Raji (cell line): Measurements from ENCODE around the gene DSTYK.

Experiments
- POLR2A ChIP-seq: IDR thresholded peaks from 2 replicates; pipeline ENCODE4 v1.6.1; 2011; ENCODE audit warnings: low read depth, low read length, control low read depth; ENCODE audit not compliant: insufficient read depth

The DSTYK gene

DNA sequence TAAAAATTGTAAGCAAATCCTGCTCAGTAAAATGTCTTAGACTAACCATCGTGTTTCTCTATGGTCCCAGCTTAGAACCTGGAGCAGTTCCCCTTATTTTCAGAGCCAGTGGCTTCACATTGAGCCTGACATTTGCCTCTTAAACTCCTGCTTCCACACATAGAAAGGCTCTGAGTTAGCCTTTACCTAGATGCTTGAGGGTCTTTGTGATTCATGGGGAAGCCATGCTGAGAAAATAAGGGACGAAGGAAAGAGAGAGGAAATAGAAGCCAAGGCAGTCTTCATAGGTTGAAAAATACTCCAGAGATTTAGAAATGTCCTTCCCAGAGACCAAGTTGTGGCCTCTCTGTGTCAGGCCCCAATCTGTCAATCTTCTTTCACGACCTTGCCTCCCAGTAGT lies 73.6 kb downstream of the DSTYK start:
- TF ChIP-seq POLR2A = no peak

DNA sequence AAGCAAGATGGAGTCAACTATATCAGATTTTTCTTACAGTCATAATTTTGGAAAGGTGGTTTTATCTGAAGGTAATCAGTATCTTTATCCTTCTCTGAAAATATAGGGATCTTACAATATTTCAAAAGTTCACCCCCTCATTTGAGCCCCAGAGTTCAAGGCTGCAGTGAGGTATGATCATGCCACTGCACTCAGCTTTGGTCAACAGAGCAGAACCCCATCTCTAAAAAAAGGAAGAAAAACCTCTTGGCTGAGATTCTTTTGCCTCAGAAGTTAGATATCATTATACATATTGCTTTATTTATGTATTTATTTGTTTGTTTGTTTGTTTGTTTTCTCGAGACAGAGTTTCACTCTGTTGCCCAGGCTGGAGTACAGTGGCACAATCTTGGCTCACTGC lies 78.2 kb downstream of the DSTYK start:
- no peak for TF ChIP-seq POLR2A

DNA sequence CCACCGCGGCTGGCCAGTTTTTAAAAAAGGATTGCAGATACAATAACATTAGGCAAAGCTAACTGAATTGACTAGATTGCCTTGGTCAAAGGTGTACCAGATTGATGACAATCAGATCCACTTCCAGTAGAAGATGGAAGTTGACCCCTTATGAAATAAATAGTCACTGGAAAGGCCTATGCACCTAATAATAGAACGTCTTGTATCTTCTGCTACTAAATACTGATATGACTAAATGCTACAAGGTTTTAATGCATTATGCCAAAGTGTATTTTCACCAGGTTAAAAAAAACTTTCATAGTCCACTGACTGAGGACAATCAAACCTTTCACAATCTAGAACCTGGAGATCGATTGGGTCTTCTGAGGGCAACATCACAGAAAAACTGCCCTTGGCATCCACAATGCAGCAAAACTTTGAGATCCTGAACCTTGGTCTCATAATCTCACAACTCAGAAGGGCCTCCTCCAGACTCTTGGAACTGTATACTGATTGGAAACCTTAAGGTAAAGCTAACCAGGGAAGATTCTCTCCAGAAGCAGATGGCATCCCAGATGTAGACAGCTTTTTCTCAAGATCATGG lies 82.0 kb downstream of the DSTYK start:
- TF ChIP-seq POLR2A = no peak

DNA sequence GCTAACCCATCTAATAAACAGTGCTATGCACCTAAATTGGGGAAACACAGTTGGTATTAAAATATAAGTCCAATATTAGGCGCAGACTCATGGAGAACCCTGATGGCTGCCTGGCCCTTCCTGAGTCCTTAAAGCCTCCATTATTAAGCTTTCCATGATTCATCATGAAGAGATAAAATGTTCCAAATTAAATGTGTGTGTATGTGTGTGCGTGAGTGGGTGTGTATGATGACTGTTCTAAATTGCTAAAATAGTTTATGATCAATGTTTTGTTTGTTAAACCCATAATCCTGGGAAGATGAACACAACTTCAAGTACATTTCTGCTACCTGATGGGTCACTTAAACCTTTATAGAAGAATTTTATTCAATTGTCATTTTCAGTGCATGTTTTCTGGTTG lies 83.5 kb downstream of the DSTYK start:
- no peak for TF ChIP-seq POLR2A

DNA sequence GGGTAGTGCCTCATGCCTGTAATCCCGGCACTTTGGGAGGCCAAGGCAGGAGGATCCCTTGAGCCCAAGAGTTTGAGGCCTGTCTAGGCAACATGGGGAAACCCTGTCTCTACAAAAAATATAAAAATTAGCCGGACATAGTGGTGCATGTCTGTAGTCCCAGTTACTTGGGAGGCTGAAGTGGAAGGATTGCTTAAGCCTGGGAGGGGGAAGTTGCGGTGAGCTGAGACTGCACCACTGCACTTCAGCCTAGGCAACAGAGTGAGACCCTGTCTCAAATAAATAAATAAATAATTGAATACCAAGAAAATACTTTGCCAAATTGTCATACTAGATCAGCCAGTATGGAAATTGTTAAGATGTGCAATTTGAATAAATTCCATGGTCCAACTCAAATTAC lies 83.9 kb downstream of the DSTYK start:
- TF ChIP-seq POLR2A = no peak

DNA sequence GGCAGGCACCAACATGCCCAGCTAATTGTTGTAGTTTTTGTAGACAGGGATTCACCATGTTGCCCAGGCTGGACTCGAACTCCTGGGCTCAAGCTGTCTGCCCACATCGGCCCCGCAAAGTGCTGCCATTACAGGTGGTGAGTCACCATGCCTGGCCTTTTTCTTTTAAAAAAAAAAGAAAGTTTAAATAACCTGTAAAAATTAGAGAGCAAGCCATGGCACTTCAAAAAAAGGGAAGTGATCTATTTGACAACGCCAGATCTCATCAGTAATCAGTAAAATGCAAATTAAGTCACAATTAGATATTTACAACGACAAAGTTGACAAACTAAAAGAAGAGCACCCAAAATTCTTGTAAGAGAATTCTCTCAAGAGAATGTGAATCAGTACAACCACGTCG lies 86.8 kb downstream of the DSTYK start:
- no peak for TF ChIP-seq POLR2A

DNA sequence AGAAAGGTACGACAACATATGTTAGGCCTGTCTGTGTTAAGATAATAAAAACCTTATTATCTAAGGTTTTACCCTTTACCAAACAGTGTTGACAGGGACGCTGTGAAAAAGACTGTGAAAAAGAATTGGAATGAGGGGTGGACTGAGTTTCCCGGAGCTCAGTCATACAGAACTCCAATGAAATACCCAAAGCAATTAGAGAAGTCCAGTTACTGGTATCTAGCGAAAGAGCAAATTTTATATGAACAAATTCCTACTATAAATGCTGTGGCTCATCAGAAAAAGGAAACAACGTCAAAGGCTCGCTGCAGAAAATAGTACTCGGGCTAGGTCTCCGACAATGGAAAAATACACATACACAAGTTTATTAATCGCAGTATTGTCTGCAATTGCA lies 89.0 kb downstream of the DSTYK start:
- no peak for TF ChIP-seq POLR2A

DNA sequence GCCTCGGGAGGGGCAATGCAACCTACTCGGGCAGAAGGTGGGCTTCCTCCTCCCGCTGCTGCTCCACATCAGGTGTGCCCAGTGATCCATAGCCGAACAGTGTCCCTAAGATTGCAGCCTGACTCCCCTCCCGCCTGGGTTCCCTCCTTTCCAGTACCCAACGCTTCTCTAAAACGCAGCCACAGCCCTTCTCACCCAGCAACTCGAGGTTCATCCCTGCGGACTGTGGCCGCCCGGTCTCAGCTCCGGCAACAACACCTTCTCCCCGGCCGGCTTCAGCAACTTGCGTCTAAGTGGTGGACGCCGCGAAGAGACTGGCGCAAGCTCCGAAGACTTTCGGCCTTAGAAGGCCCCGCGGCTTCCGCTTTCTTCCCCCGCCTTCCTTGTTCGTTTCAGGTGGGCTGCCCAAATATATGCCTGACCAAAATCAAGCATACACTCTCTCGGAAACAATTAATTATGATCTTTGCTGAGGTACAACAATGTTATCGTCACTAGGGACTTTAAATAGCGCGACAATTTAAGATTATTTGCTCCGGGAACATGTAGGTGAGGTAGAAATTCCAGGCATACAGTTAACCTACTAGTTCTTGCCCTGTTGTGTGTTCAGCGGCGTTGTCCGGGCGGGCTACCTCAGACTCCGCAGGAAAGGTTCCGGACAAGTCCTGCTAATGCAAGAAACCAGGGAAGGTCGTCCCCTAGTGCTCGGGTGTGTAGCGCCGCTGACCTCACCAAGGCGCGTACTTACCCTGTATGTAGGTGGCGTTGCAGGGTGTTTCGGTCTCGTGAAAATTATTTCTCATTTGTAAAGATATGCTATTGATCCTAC lies 89.6 kb downstream of the DSTYK start, which contains the start of gene RBBP5:
Gene RBBP5 (minus strand): TSS at position 319 of the 829 bp plus-strand sequence. CDS start 105 bp downstream, at position 214.
- TF ChIP-seq POLR2A = peak; percentile 93

DNA sequence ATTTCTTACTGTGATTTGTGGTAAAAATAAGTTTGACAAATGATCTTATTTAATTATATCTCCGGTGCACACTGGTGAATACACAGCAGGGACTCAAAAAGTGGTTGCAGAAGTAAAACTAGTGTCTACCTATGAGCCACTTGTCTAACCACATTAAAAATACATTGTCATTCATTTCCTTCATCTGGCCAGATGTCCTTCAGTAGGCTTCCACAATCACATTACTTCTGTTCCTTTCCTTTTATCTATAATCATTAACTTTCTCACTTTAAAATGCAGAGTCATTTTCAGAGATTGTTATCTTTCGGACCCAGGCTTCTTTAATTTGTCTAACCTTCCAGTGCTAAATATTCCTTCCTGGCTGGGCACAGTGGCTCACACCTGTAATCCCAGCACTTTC lies 92.8 kb downstream of the DSTYK start:
- no peak for TF ChIP-seq POLR2A

DNA sequence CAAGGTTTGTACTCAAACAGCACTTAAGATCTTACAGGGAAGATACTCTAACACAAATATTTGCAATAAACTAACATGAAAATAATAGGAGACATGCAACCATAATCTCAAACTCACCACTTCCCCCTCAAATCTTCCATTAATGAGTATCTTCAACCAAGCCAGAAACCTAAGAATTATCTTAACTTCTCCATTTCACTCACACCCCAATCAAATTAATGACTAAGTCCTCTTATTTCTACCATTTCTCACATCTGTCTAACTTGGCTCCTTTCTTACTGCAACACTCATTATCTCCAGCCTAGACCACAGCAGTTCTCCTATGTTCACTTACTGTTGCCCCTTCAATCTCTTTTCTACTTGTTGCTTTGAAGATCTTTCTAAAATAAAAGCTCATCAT lies 100.1 kb downstream of the DSTYK start:
- no peak for TF ChIP-seq POLR2A

DNA sequence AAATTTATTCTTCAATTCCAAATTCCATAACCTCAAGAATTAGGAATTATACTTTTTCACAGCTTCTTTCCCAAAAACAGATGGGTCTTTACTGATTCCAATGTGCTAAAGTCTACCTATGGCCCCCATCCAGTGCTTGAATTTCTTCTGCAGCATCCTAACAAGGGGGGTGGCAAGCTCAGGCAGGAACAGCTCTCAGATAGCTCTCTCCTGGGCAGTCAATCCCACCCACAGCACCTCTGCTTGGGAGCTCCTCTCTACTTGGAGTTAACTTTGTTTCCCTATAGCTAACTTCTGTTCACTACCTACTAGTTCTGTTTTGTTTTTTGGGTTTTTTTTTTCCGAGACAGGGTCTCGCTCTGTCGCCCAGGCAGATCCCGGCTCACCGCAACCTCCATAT lies 101.8 kb downstream of the DSTYK start:
- no peak for TF ChIP-seq POLR2A

DNA sequence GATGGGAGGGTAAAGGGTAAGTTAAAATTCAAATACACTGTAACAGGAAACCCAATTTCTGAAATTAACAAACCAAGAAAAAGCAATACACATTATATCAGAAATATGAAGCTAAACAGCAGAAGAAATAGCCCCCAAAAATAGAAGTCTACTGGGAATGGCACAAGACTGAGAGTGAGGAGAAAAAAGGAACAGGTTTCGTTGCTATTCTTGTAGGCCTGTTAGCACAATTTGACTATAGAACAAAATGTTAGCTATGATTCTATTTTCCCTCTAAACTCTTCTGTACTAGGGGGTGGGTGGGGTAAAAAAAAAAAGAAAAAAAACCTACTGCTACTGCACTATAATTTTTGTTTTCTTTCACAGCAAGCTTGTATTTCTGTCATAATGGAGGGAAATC lies 102.2 kb downstream of the DSTYK start:
- TF ChIP-seq POLR2A = no peak

DNA sequence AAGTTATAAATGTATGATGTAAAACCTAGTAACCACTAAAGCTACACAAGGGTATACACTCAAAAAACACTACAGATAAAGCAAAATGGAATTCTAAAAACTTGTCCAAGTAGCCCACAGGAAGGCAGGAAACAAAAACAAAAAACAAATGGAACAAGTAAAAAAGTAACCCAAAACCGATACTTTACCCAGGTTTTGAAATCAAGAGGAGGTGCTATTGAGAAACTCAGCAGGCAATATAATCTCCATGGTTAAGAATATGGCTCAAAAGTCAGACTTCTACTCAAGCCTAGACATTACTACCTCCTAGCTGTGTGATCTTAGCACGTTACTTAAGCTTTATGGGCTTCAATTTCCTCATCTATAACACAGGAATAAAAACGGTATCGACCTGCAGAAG lies 103.0 kb downstream of the DSTYK start:
- TF ChIP-seq POLR2A = no peak

DNA sequence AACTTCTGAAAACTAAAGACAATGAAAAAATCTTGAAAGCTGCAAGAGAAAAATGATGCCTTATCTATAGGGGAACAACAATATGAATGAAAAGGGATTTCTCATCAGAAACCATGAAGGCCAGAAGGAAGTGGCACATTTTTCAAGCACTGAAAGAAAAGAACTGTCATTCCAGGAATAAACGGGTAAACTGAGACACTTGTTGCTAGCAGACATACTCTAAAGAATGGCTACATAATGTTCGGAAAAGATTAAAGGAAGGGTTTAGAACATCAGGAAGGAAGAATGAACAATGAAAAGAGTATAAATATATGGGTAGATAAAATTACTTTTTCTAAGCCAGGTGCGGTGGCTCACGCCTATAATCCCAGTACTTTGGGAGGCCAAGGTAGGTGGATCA lies 104.2 kb downstream of the DSTYK start:
- no peak for TF ChIP-seq POLR2A

DNA sequence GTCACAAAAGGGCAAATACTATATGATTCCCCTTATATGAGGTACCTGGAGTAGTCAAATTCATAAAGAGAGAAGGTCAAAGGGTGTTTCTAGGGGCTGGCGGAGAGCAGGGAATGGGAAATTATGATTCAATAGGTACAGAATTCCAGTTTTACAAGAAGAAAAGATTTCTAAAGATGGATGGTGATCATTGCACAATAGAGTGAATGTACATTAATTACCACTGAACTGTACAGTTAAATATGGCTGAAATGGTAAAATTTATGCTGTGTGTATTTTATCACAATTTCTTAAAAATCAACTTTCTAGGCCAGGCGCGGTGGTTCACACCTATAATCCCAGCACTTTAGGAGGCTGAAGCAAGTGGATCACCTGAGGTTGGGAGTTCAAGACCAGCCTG lies 109.1 kb downstream of the DSTYK start:
- no peak for TF ChIP-seq POLR2A

DNA sequence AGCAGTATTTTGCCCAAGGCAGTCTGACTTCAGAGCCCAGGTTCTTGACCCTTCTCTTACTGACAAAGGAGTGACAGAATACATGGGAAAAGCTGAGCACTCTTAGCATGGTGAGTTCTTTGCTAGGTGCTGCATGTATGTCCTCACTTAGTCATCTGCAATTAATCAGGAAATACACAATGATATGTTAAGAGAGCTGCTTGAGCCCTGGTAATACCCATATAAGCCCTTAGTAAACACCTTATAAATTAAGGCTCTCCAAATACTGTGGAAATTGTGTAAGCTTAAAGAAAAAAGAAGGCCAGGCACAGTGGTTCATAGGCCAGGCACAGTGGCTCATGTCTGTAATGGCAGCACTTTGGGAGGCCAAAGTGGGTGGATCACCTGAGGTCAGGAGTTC lies 113.3 kb downstream of the DSTYK start:
- TF ChIP-seq POLR2A = no peak

DNA sequence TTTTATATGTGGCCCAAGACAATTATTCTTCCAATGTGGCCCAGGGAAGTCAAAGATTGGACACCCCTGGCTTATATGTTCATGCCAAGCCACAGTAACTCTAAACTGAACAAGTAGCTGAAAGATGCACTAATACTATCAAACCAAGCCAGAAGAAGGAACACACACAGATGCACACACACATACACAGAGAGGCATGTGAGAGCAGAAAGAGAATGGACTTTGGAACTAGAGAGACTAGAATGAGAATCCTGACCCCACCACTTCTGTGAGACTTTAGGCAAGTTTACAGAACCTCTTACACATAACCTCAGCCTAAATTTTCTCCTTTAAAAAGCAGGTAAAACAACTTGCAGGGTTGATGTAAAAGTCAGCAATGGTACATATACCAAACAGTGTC lies 116.1 kb downstream of the DSTYK start:
- TF ChIP-seq POLR2A = no peak
